A549 (cell line): ENCODE results near the gene GPRC6A. TPM values are rescaled to one million over a fixed set of nuclear protein-coding genes. Genes with fewer than 3 reads are reported as not detected.

Source experiments
- ATAC-seq, 2 experiments: fragments of 200-7000 bp in 1 of 2; fragments of >200 bp in 1 of 2; cut with Nextera tagmentation in 1 of 2; cut with Tn5 transposase in 1 of 2; 3 replicates each; pipeline versions ENCODE4 v1.8.0 to v1.9.1; 2018 to 2020; ENCODE audit warnings: mild to moderate bottlenecking in 1 of 2, moderate library complexity in 1 of 2
- CTCF ChIA-PET: fragments of 300-600 bp; sonication (Branson Sonifier 250); formaldehyde crosslinking; extraction: SDS; loops from one replicate; lab custom pipeline; 2021; ENCODE audit warnings: antibody characterized with exemption, inconsistent platforms; lab: Yijun Ruan, JAX
- POLR2A ChIA-PET: fragments of 350-600 bp; formaldehyde crosslinking; extraction: SDS; loops from one replicate; lab custom pipeline; 2021; ENCODE audit warnings: antibody characterized with exemption, inconsistent platforms; lab: Yijun Ruan, JAX
- DNase-seq, 2 experiments: peaks; one replicate each; pipeline versions ENCODE4 v3.0.0 to v3.0.0-alpha.2; 2011 to 2016; ENCODE audit warnings: low read depth in 1 of 2, low spot score in 1 of 2
- FAIRE-seq: peaks from 2 replicates; lab custom pipeline; 2011; peaks lifted over from hg19 to GRCh38; lab: Jason Lieb, UNC
- H3K27ac ChIP-seq, 2 experiments: fragments of >200 bp; sonication (Bioruptor Twin); formaldehyde crosslinking; 3 replicates each; pipeline ENCODE4 v1.5.1; 2016 to 2017
- H3K4me1 ChIP-seq: fragments of >200 bp; sonication (Bioruptor Twin); formaldehyde crosslinking; 3 replicates; pipeline ENCODE4 v1.6.1; 2016
- H3K4me2 ChIP-seq: fragments of >200 bp; sonication (Bioruptor Twin); formaldehyde crosslinking; 3 replicates; pipeline ENCODE4 v1.6.1; 2016
- H3K4me3 ChIP-seq: fragments of >200 bp; sonication (Bioruptor Twin); formaldehyde crosslinking; 3 replicates; pipeline ENCODE4 v1.5.1; 2016
- H3K9me3 ChIP-seq: fragments of >200 bp; sonication (Bioruptor Twin); formaldehyde crosslinking; 3 replicates; pipeline ENCODE4 v1.6.1; 2016
- BCL3 ChIP-seq: fragments of >200 bp; sonication (Bioruptor Twin); formaldehyde crosslinking; IDR thresholded peaks from 3 replicates; pipeline ENCODE4 v1.6.1; 2016
- CBX8 ChIP-seq: fragments of 200-600 bp; sonication (generic); IDR thresholded peaks from 2 replicates; pipeline ENCODE4 v1.6.1; 2016
- CHD2 ChIP-seq: fragments of 150-350 bp; IDR thresholded peaks from 2 replicates; pipeline ENCODE4 v1.6.1; 2014; ENCODE audit warnings: low read length; ENCODE audit not compliant: partially characterized antibody
- E2F6 ChIP-seq: IDR thresholded peaks from 2 replicates; pipeline ENCODE4 v1.6.1; 2012; ENCODE audit warnings: low read depth, borderline replicate concordance
- EHMT2 ChIP-seq: fragments of 200-600 bp; sonication (generic); IDR thresholded peaks from 2 replicates; pipeline ENCODE4 v1.6.1; 2016; ENCODE audit warnings: antibody characterized with exemption, low read depth, mild to moderate bottlenecking, moderate library complexity
- ELK1 ChIP-seq: fragments of 150-350 bp; IDR thresholded peaks from 2 replicates; pipeline ENCODE4 v1.6.1; 2014; ENCODE audit warnings: low read depth, mild to moderate bottlenecking, low read length
- FOXS1 ChIP-seq: fragments of 250-450 bp; sonication (Bioruptor Pico); IDR thresholded peaks from 2 replicates; pipeline ENCODE4 v1.5.0; 2020; ENCODE audit warnings: mild to moderate bottlenecking, moderate library complexity
- HES2 ChIP-seq: fragments of >200 bp; sonication (Bioruptor Twin); formaldehyde crosslinking; IDR thresholded peaks from 2 replicates; pipeline ENCODE4 v1.6.1; 2016
- HOXB5 ChIP-seq: fragments of 250-450 bp; sonication (Bioruptor Pico); IDR thresholded peaks from 2 replicates; pipeline ENCODE4 v1.5.0; 2020; ENCODE audit warnings: mild to moderate bottlenecking, moderate library complexity
- MAX ChIP-seq: IDR thresholded peaks from 2 replicates; pipeline ENCODE4 v1.6.1; 2012
- MYC ChIP-seq: IDR thresholded peaks from 2 replicates; pipeline ENCODE4 v1.6.1; 2012; ENCODE audit warnings: mild to moderate bottlenecking, inconsistent platforms, low read length, improper control_type of control experiment, borderline replicate concordance
- POLR2A ChIP-seq: IDR thresholded peaks from 2 replicates; pipeline ENCODE4 v1.6.1; 2012; ENCODE audit warnings: mild to moderate bottlenecking, low read length
- POLR2AphosphoS2 ChIP-seq: conservative IDR thresholded peaks from 2 replicates; pipeline ENCODE4 v1.6.1; 2012; ENCODE audit warnings: low read length, improper control_type of control experiment, inconsistent platforms
- RCOR1 ChIP-seq: fragments of 150-350 bp; IDR thresholded peaks from 2 replicates; pipeline ENCODE4 v1.6.1; 2014; ENCODE audit warnings: antibody characterized with exemption, low read length, low read depth
- REST ChIP-seq: fragments of 200-600 bp; sonication (generic); IDR thresholded peaks from 2 replicates; pipeline ENCODE4 v1.6.1; 2016; ENCODE audit warnings: antibody characterized with exemption, mild to moderate bottlenecking, moderate library complexity
- RNF2 ChIP-seq: fragments of 200-600 bp; sonication (generic); IDR thresholded peaks from 2 replicates; pipeline ENCODE4 v1.6.1; 2016; ENCODE audit warnings: low read depth, mild to moderate bottlenecking, antibody characterized with exemption, moderate library complexity, borderline replicate concordance
- SMC3 ChIP-seq: fragments of >200 bp; sonication (Bioruptor Twin); formaldehyde crosslinking; IDR thresholded peaks from 3 replicates; pipeline ENCODE4 v1.6.1; 2018; ENCODE audit warnings: inconsistent platforms
- TP53 ChIP-seq: fragments of 250-450 bp; sonication (Bioruptor Pico); IDR thresholded peaks from 2 replicates; pipeline ENCODE4 v1.5.0; 2021; ENCODE audit warnings: mild to moderate bottlenecking, moderate library complexity
- ZFP36 ChIP-seq: fragments of 450-650 bp; IDR thresholded peaks from 2 replicates; pipeline ENCODE4 v1.6.1; 2014; ENCODE audit warnings: borderline replicate concordance; ENCODE audit not compliant: partially characterized antibody
- WGBS: methylation state at CpG from one replicate; pipeline ENCODE4 v1.1.6; 2017; ENCODE audit errors: missing lambda C conversion rate; 5-methylcytosine and 5-hydroxymethylcytosine counted together
- polyA minus RNA-seq: library from RNA; depleted of rRNA, polyadenylated mRNA; stranded (reverse); fragments of >200 nt; gene quantifications from 2 replicates; pipeline ENCODE4 v1.2.3, GENCODE V29; 2011; rRNA and poly(A)+ RNA removed
- polyA plus RNA-seq, 4 experiments: library from polyadenylated mRNA; depleted of rRNA in 3 of 4; stranded (reverse); fragments of >200 nt; fragmentation: RNase III in 1 of 4; extraction: RNeasy Plus Mini Kit Qiagen cat#74134 plus additional on column Dnase treatment in 1 of 4; gene quantifications; 2 replicates in 3 of 4; 3 replicates in 1 of 4; pipeline ENCODE4 v1.2.3, GENCODE V29; 2011 to 2017

The GPRC6A gene
- polyA plus RNA-seq (2011; rRNA removed) (not detected in 2 replicates), polyA plus RNA-seq (2017; fragmentation: RNase III; extraction: RNeasy Plus Mini Kit Qiagen cat#74134 plus additional on column Dnase treatment) (not detected in 3 replicates), polyA minus RNA-seq (not detected in 2 replicates)
- polyA plus RNA-seq (2012; cell fraction: cytosol; rRNA removed) = not detected in 2 replicates
- not detected in 2 replicates for polyA plus RNA-seq (2012; cell fraction: nucleus; rRNA removed)

GRCh38 chr6:116828983-116829382 lies at the start of gene GPRC6A:
Gene GPRC6A (minus strand): TSS chr6:116829083. CDS start chr6:116829013, 70 bp downstream.
- no peak within 1 kb of the TSS for H3K4me2 ChIP-seq

GRCh38 chr6:116877743-116878142 lies 48.9 kb upstream of the GPRC6A start:
- peak overlapping the region; percentile 89 for H3K4me2 ChIP-seq
- ChIA-PET POLR2A (no interaction called here), CTCF (no interaction called here)
- WGBS = 38% methylated on average over 10 of the region's 10 CpGs
- ATAC-seq (no peak), FAIRE-seq (no peak), DNase-seq (no peak)
- H3K4me3 ChIP-seq = peak overlapping the region; percentile 46
- TF ChIP-seq CBX8 (peak; percentile 56; the same call in 1 of the 2 replicates), MYC (no peak), ELK1 (no peak), RNF2 (peak; percentile 91; the same call in 1 of the 2 replicates)
- H3K9me3 ChIP-seq = no peaks in the 10 kb centered on the region
- no peak overlapping the region for H3K27ac ChIP-seq
- no peaks in the 10 kb centered on the region; the same call in 2 of the 3 replicates for H3K4me1 ChIP-seq

More at GRCh38 chr6:116828983-116829382, at the start of gene GPRC6A:
- POLR2A ChIA-PET = no interaction called here
- ATAC-seq (no peak), FAIRE-seq (no peak), DNase-seq (no peak)
- Histone ChIP-seq H3K4me3 (no peak within 1 kb of the TSS), H3K4me1 (no peaks in the 10 kb centered on the region), H3K27ac (no peak within 1 kb of the TSS), H3K9me3 (no peaks in the 10 kb centered on the region)
- WGBS = 51% methylated on average over 2 of the region's 2 CpGs
- no peak for TF ChIP-seq RCOR1
- TF ChIP-seq TP53 (CRISPR knock-in tag) = no peak
- no peak for TF ChIP-seq BCL3
- no peak for TF ChIP-seq SMC3
- TF ChIP-seq CHD2 = no peak
- TF ChIP-seq RNF2 = no peak
- no peak for TF ChIP-seq REST
- no peak for TF ChIP-seq MAX
- no peak for TF ChIP-seq ZFP36
- no peak for TF ChIP-seq POLR2AphosphoS2
- TF ChIP-seq HOXB5 (CRISPR knock-in tag) = no peak
- no peak for TF ChIP-seq E2F6
- TF ChIP-seq HES2 = no peak
- no peak for TF ChIP-seq EHMT2
- TF ChIP-seq POLR2A = no peak
- TF ChIP-seq FOXS1 (CRISPR knock-in tag) = no peak
- CTCF ChIA-PET = no interaction called here
